ENCODE results near the gene TMEM259.

The TMEM259 gene

GRCh38 chr19:993831-994393 lies 27.0 kb downstream of the TMEM259 start:
- Histone ChIP-seq H3K9ac (ENCODE audit: low read depth, low read length, poor library complexity) (peak overlapping the region; percentile 60), H3K4me1 (ENCODE audit: control insufficient read depth in 2 of 2, insufficient read depth in 1 of 2, low read depth in 1 of 2, low read length in 2 of 2) (peaks cover 3 to 6% of the 10 kb centered on the region in 2 donors), H3K9me3 (replicated peaks in 1 of 2; ENCODE audit: control insufficient read depth in 2 of 2, insufficient read depth in 1 of 2, low read depth in 1 of 2, low read length in 2 of 2) (no peaks in the 10 kb centered on the region), H3K4me3 (ENCODE audit: low read length in 2 of 2) (no peak overlapping the region), H2BK5ac (ENCODE audit: low read length) (no peak overlapping the region), H2BK15ac (ENCODE audit: low read length) (no peak overlapping the region), H3K79me1 (ENCODE audit: low read depth, low read length) (peaks cover 6% of the 10 kb centered on the region), H2AFZ (ENCODE audit: low read length) (no peak overlapping the region), H3K4ac (ENCODE audit: low read length) (no peak overlapping the region), H2BK120ac (ENCODE audit: low read depth, low read length) (no peak overlapping the region), H2BK12ac (ENCODE audit: low read length) (peak overlapping the region; percentile 84), H4K8ac (ENCODE audit: low read depth, low read length) (no peak overlapping the region), H3K23ac (ENCODE audit: low read depth, low read length, poor library complexity) (peak overlapping the region; percentile 43), H3K18ac (ENCODE audit: low read length) (peak overlapping the region; percentile 64), H3K4me2 (ENCODE audit: insufficient read depth, low read length, poor library complexity, severe bottlenecking) (no peak overlapping the region), H3K36me3 (replicated peaks in 1 of 2; ENCODE audit: control insufficient read depth in 2 of 2, insufficient read depth in 2 of 2, low read length in 2 of 2) (peaks cover 14 to 44% of the 10 kb centered on the region in 2 donors), H3K27ac (replicated peaks; ENCODE audit: low read length) (no peak overlapping the region), H2AK5ac (ENCODE audit: low read depth, low read length) (no peak overlapping the region), H3K14ac (ENCODE audit: low read length) (peak overlapping the region; percentile 56), H4K91ac (ENCODE audit: low read depth, low read length, poor library complexity) (no peak overlapping the region), H3K27me3 (ENCODE audit: control insufficient read depth in 3 of 3, insufficient read depth in 3 of 3, low read depth in 1 of 3, low read length in 3 of 3) (peaks cover 0 to 28% (median 3%) of the 10 kb centered on the region in 3 experiments)
- no peak for DNase-seq (ENCODE audit: low spot score)
- WGBS, 2 donors (ENCODE audit: extremely low coverage in 2 of 2, insufficient read length in 2 of 2, insufficient replicate concordance in 1 of 2) = no CpG with 5 or more reads among the region's 43 CpGs

DNA sequence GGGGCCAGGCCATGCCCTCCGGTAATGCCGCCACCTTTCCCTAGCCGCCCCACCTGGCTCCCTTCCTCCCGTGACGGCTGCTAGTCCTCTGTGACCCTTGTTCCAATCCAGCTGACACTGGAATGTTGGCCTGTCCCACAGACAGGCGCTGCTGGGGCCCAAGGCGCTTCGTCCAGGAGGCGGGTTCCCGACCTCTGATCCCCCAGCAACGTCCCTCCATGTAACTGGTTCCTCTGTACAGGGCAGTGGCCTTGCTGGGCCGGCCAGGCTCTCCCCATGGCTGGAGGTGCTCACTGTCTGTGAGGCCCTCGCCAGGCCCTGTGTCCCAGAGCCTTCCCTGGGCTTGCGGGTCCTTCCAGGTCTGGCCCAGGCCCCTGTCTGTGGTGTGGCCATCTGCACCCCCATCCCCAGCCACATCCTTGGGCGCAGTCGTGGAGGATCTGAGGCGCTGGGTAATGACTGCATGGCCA lies 27.5 kb downstream of the TMEM259 start:
- Histone ChIP-seq H3K9me3 (replicated peaks in 1 of 2; ENCODE audit: control insufficient read depth in 2 of 2, insufficient read depth in 1 of 2, low read depth in 1 of 2, low read length in 2 of 2) (no peaks in the 10 kb centered on the region), H3K18ac (ENCODE audit: low read length) (peak overlapping the region; percentile 64), H3K27ac (replicated peaks; ENCODE audit: low read length) (no peak overlapping the region), H2BK120ac (ENCODE audit: low read depth, low read length) (no peak overlapping the region), H2AFZ (ENCODE audit: low read length) (no peak overlapping the region), H4K91ac (ENCODE audit: low read depth, low read length, poor library complexity) (no peak overlapping the region), H3K23ac (ENCODE audit: low read depth, low read length, poor library complexity) (peak overlapping the region; percentile 43), H3K36me3 (replicated peaks in 1 of 2; ENCODE audit: control insufficient read depth in 2 of 2, insufficient read depth in 2 of 2, low read length in 2 of 2) (peaks cover 14 to 49% of the 10 kb centered on the region in 2 donors), H2BK5ac (ENCODE audit: low read length) (peak overlapping the region; percentile 39), H3K4me3 (ENCODE audit: low read length in 2 of 2) (no peak overlapping the region), H3K4ac (ENCODE audit: low read length) (no peak overlapping the region), H2AK5ac (ENCODE audit: low read depth, low read length) (peak overlapping the region; percentile 56), H3K4me1 (ENCODE audit: control insufficient read depth in 2 of 2, insufficient read depth in 1 of 2, low read depth in 1 of 2, low read length in 2 of 2) (peaks cover 3 to 6% of the 10 kb centered on the region in 2 donors), H3K14ac (ENCODE audit: low read length) (peak overlapping the region; percentile 56), H3K27me3 (ENCODE audit: control insufficient read depth in 3 of 3, insufficient read depth in 3 of 3, low read depth in 1 of 3, low read length in 3 of 3) (peaks cover 0 to 23% (median 2%) of the 10 kb centered on the region in 3 experiments), H3K79me1 (ENCODE audit: low read depth, low read length) (peaks cover 6% of the 10 kb centered on the region), H2BK12ac (ENCODE audit: low read length) (no peak overlapping the region), H3K4me2 (ENCODE audit: insufficient read depth, low read length, poor library complexity, severe bottlenecking) (no peak overlapping the region), H4K8ac (ENCODE audit: low read depth, low read length) (no peak overlapping the region), H3K9ac (ENCODE audit: low read depth, low read length, poor library complexity) (peak overlapping the region; percentile 60), H2BK15ac (ENCODE audit: low read length) (no peak overlapping the region)
- DNase-seq (ENCODE audit: low spot score) = no peak
- WGBS, 2 donors (ENCODE audit: extremely low coverage in 2 of 2, insufficient read length in 2 of 2, insufficient replicate concordance in 1 of 2) = no CpG with 5 or more reads among the region's 17 CpGs

- Histone ChIP-seq H2AK5ac (ENCODE audit: low read depth, low read length) (no peak overlapping the region), H4K91ac (ENCODE audit: low read depth, low read length, poor library complexity) (no peak overlapping the region), H3K36me3 (replicated peaks in 1 of 2; ENCODE audit: control insufficient read depth in 2 of 2, insufficient read depth in 2 of 2, low read length in 2 of 2) (peaks cover 18 to 55% of the 10 kb centered on the region in 2 donors), H3K4me1 (ENCODE audit: control insufficient read depth in 2 of 2, insufficient read depth in 1 of 2, low read depth in 1 of 2, low read length in 2 of 2) (peaks cover 3 to 6% of the 10 kb centered on the region in 2 donors), H3K9me3 (replicated peaks in 1 of 2; ENCODE audit: control insufficient read depth in 2 of 2, insufficient read depth in 1 of 2, low read depth in 1 of 2, low read length in 2 of 2) (no peaks in the 10 kb centered on the region), H3K79me1 (ENCODE audit: low read depth, low read length) (peaks cover 6% of the 10 kb centered on the region), H3K4ac (ENCODE audit: low read length) (no peak overlapping the region), H3K27me3 (ENCODE audit: control insufficient read depth in 3 of 3, insufficient read depth in 3 of 3, low read depth in 1 of 3, low read length in 3 of 3) (peaks cover 0 to 16% (median 0%) of the 10 kb centered on the region in 3 experiments), H2AFZ (ENCODE audit: low read length) (no peak overlapping the region), H4K8ac (ENCODE audit: low read depth, low read length) (no peak overlapping the region), H2BK15ac (ENCODE audit: low read length) (no peak overlapping the region), H3K23ac (ENCODE audit: low read depth, low read length, poor library complexity) (no peak overlapping the region), H3K4me3 (ENCODE audit: low read length in 2 of 2) (no peak overlapping the region), H3K14ac (ENCODE audit: low read length) (peak overlapping the region; percentile 38), H2BK5ac (ENCODE audit: low read length) (no peak overlapping the region), H3K18ac (ENCODE audit: low read length) (no peak overlapping the region), H3K9ac (ENCODE audit: low read depth, low read length, poor library complexity) (peak overlapping the region; percentile 53), H2BK120ac (ENCODE audit: low read depth, low read length) (no peak overlapping the region), H2BK12ac (ENCODE audit: low read length) (no peak overlapping the region), H3K4me2 (ENCODE audit: insufficient read depth, low read length, poor library complexity, severe bottlenecking) (no peak overlapping the region), H3K27ac (replicated peaks; ENCODE audit: low read length) (no peak overlapping the region)
- WGBS, 2 donors (ENCODE audit: extremely low coverage in 2 of 2, insufficient read length in 2 of 2, insufficient replicate concordance in 1 of 2) = no CpG with 5 or more reads among the region's 13 CpGs
- no peak for DNase-seq (ENCODE audit: low spot score)
Measured at GRCh38 chr19:992670-993055, 28.3 kb downstream of the TMEM259 start.

DNA sequence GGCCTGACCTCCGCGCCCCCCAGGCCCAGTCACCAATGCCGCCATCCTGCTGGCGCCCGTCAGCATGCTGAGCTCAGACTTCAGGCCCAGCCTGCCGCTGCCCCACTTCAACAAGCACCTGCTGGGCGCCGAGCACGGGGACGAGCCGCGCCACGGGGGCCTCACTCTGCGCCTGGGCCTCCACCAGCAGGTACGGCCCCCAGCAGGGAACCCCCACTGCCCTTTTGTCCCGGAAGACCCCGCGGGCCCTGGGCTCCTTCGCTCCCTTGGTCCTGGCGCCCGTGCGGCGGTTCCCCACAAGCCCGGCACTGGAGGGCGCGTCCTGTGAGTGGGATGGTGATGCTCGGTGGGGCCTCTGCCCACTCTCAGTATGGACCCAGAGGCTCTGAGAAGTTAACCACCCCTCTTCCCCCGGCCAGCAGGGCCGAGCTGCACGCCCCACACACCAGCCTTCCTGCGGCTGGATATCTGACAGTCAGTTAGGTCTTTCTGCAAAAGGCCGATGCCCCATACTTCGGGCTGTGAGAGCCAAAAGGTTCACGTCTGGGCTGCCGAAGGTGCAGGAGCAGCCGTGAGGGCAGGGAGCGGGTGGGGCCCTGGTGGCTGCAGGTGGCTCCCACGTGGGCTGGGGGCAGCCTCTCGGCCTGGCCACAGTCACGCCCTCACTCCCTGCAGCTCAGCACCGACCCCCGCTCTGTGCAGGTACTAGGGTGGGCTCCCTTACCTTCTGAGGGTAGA lies 28.8 kb downstream of the TMEM259 start:
- peaks cover 3 to 6% of the 10 kb centered on the region in 2 donors for H3K4me1 ChIP-seq (ENCODE audit: control insufficient read depth in 2 of 2, insufficient read depth in 1 of 2, low read depth in 1 of 2, low read length in 2 of 2)
- peak overlapping the region; percentile 31 for H3K23ac ChIP-seq (ENCODE audit: low read depth, low read length, poor library complexity)
- peaks cover 6% of the 10 kb centered on the region for H3K79me1 ChIP-seq (ENCODE audit: low read depth, low read length)
- no peak overlapping the region for H2BK120ac ChIP-seq (ENCODE audit: low read depth, low read length)
- H3K9ac ChIP-seq (ENCODE audit: low read depth, low read length, poor library complexity) = no peak overlapping the region
- H3K18ac ChIP-seq (ENCODE audit: low read length) = no peak overlapping the region
- H4K8ac ChIP-seq (ENCODE audit: low read depth, low read length) = no peak overlapping the region
- H2BK12ac ChIP-seq (ENCODE audit: low read length) = peak overlapping the region; percentile 10
- no peak overlapping the region for H2BK15ac ChIP-seq (ENCODE audit: low read length)
- H3K36me3 ChIP-seq (replicated peaks in 1 of 2; ENCODE audit: control insufficient read depth in 2 of 2, insufficient read depth in 2 of 2, low read length in 2 of 2) = peaks cover 21 to 60% of the 10 kb centered on the region in 2 donors
- H3K4me3 ChIP-seq (ENCODE audit: low read length in 2 of 2) = no peak overlapping the region
- DNase-seq (ENCODE audit: low spot score) = no peak
- no peak overlapping the region for H3K27ac ChIP-seq (replicated peaks; ENCODE audit: low read length)
- no peak overlapping the region for H2AK5ac ChIP-seq (ENCODE audit: low read depth, low read length)
- H2BK5ac ChIP-seq (ENCODE audit: low read length) = no peak overlapping the region
- WGBS, 2 donors (ENCODE audit: extremely low coverage in 2 of 2, insufficient read length in 2 of 2, insufficient replicate concordance in 1 of 2) = no CpG with 5 or more reads among the region's 42 CpGs
- H3K14ac ChIP-seq (ENCODE audit: low read length) = peak overlapping the region; percentile 38
- H3K4me2 ChIP-seq (ENCODE audit: insufficient read depth, low read length, poor library complexity, severe bottlenecking) = no peak overlapping the region
- H3K4ac ChIP-seq (ENCODE audit: low read length) = no peak overlapping the region
- H3K27me3 ChIP-seq (ENCODE audit: control insufficient read depth in 3 of 3, insufficient read depth in 3 of 3, low read depth in 1 of 3, low read length in 3 of 3) = peaks cover 0 to 10% (median 0%) of the 10 kb centered on the region in 3 experiments
- H4K91ac ChIP-seq (ENCODE audit: low read depth, low read length, poor library complexity) = no peak overlapping the region
- H3K9me3 ChIP-seq (replicated peaks in 1 of 2; ENCODE audit: control insufficient read depth in 2 of 2, insufficient read depth in 1 of 2, low read depth in 1 of 2, low read length in 2 of 2) = no peaks in the 10 kb centered on the region
- no peak overlapping the region for H2AFZ ChIP-seq (ENCODE audit: low read length)
